PC-3 (cell line): ENCODE measurements around the gene DGKH. TPM values are rescaled to one million over a fixed set of nuclear protein-coding genes. Genes with fewer than 3 reads are reported as not detected.

Source experiments
- ATAC-seq: fragments of 200-7000 bp; cut with Tn5 transposase; 2 replicates; pipeline ENCODE4 v1.9.1; 2020; ENCODE audit warnings: mild to moderate bottlenecking, moderate library complexity
- BruUV-seq: library from RNA; stranded (reverse); fragments of 400-500 nt; replicated peaks from 2 replicates; lab custom pipeline; 2021; lab: Mats Ljungman, UMichigan
- CTCF ChIA-PET: fragments of 300-600 bp; sonication (Branson Sonifier 250); formaldehyde crosslinking; loops from one replicate; lab custom pipeline; 2022; ENCODE audit warnings: antibody characterized with exemption; lab: Charles Lee
- POLR2A ChIA-PET: fragments of 300-600 bp; sonication (Branson Sonifier 250); formaldehyde crosslinking; loops from one replicate; lab custom pipeline; 2022; ENCODE audit warnings: antibody characterized with exemption; ENCODE audit not compliant: unreplicated experiment; lab: Charles Lee
- DNase-seq: peaks from one replicate; pipeline ENCODE4 v3.0.0-alpha.2; 2015
- H2AFZ ChIP-seq: fragments of 300-600 bp; sonication (generic); 2 replicates; pipeline ENCODE4 v1.6.0; 2016; ENCODE audit warnings: antibody characterized with exemption, low read length
- H3F3A ChIP-seq: fragments of 300-600 bp; sonication (generic); one replicate; pipeline ENCODE4 v1.6.0; 2017; ENCODE audit warnings: antibody characterized with exemption, low read length, control low read depth, mild to moderate bottlenecking; ENCODE audit not compliant: unreplicated experiment
- H3K27ac ChIP-seq: fragments of 300-600 bp; sonication (generic); 2 replicates; pipeline ENCODE4 v1.5.1; 2016; ENCODE audit warnings: mild to moderate bottlenecking, low read length
- H3K27me3 ChIP-seq: fragments of 300-600 bp; sonication (generic); 2 replicates; pipeline ENCODE4 v1.6.1; 2016; ENCODE audit warnings: low read length, mixed read lengths
- H3K36me3 ChIP-seq: fragments of 300-600 bp; sonication (generic); 2 replicates; pipeline ENCODE4 v1.6.1; 2016; ENCODE audit warnings: low read depth, mixed run types, low read length, mixed read lengths
- H3K4me1 ChIP-seq: fragments of 300-600 bp; sonication (generic); 2 replicates; pipeline ENCODE4 v1.5.1; 2016; ENCODE audit warnings: low read length; ENCODE audit not compliant: insufficient read depth
- H3K4me2 ChIP-seq: fragments of 300-600 bp; sonication (generic); 2 replicates; pipeline ENCODE4 v1.6.0; 2016; ENCODE audit warnings: low read length
- H3K4me3 ChIP-seq: fragments of 300-600 bp; sonication (generic); 2 replicates; pipeline ENCODE4 v1.5.1; 2016; ENCODE audit warnings: mild to moderate bottlenecking, low read length, mixed read lengths
- H3K79me2 ChIP-seq: fragments of 300-600 bp; sonication (generic); 2 replicates; pipeline ENCODE4 v1.6.1; 2017; ENCODE audit warnings: low read length, mixed read lengths
- H3K9ac ChIP-seq: fragments of 300-600 bp; sonication (generic); 2 replicates; pipeline ENCODE4 v1.6.0; 2016; ENCODE audit warnings: mild to moderate bottlenecking, low read length
- H3K9me2 ChIP-seq: fragments of 300-600 bp; sonication (generic); replicated peaks from 2 replicates; pipeline ENCODE4 v1.6.1; 2016; ENCODE audit warnings: mixed run types, low read length, mixed read lengths
- H3K9me3 ChIP-seq: fragments of 300-600 bp; sonication (generic); 2 replicates; pipeline ENCODE4 v1.6.1; 2016; ENCODE audit warnings: low read length, mixed read lengths
- H4K20me1 ChIP-seq: fragments of 300-600 bp; sonication (generic); 2 replicates; pipeline ENCODE4 v1.6.1; 2016; ENCODE audit warnings: low read length, mixed read lengths
- CTCF ChIP-seq: fragments of 300-600 bp; sonication (generic); conservative IDR thresholded peaks from 2 replicates; pipeline ENCODE4 v1.5.1; 2017; ENCODE audit warnings: antibody characterized with exemption, low read depth, mild to moderate bottlenecking, low read length
- EZH2 ChIP-seq: fragments of 300-600 bp; sonication (generic); IDR thresholded peaks from one replicate; pipeline ENCODE4 v1.6.1; 2017; ENCODE audit warnings: antibody characterized with exemption, mild to moderate bottlenecking, low read length; ENCODE audit not compliant: unreplicated experiment
- EZH2phosphoT487 ChIP-seq: fragments of 300-600 bp; sonication (generic); IDR thresholded peaks from 2 replicates; pipeline ENCODE4 v1.6.1; 2018; ENCODE audit warnings: mild to moderate bottlenecking, antibody characterized with exemption, low read length, borderline replicate concordance
- intact Hi-C: fragments of 100-400 bp; cut with micrococcal nuclease; formaldehyde crosslinking; loops from 2 replicates; pipeline ENCODE4 v1.9.0; 2023
- total RNA-seq: library from RNA; depleted of rRNA; stranded (reverse); fragments of >200 nt; gene quantifications from 2 replicates; pipeline ENCODE4 v1.2.3, GENCODE V29; 2014

The DGKH gene
- total RNA-seq, 1 experiment from 2014 or later = 5.9 TPM

- no peak for TF ChIP-seq CTCF
- TF ChIP-seq EZH2 = no peak
- TF ChIP-seq EZH2phosphoT487 = no peak
- BruUV-seq = no TSS peak
- POLR2A ChIA-PET = no interaction called here
- H3K9me2 ChIP-seq = no peaks in the 10 kb centered on the region
- H3K4me1 ChIP-seq = no peaks in the 10 kb centered on the region
- H3K79me2 ChIP-seq = no peaks in the 10 kb centered on the region
- H3K27me3 ChIP-seq = no peaks in the 10 kb centered on the region
- no peak overlapping the region for H3K9ac ChIP-seq
- no peaks in the 10 kb centered on the region for H3F3A ChIP-seq
- no peak overlapping the region for H3K4me2 ChIP-seq
- H3K9me3 ChIP-seq = no peaks in the 10 kb centered on the region
- H3K27ac ChIP-seq = no peak overlapping the region
- DNase-seq (peak; percentile 11), ATAC-seq (peak; percentile 61)
- CTCF ChIA-PET = no interaction called here
- H2AFZ ChIP-seq = no peak overlapping the region
- no peaks in the 10 kb centered on the region for H3K36me3 ChIP-seq
- intact Hi-C loops = no loop called here
- H4K20me1 ChIP-seq = no peaks in the 10 kb centered on the region
- H3K4me3 ChIP-seq = no peak overlapping the region
Observed at GRCh38 chr13:42017264-42017663, 31.2 kb upstream of the DGKH start.

- no TSS peak for BruUV-seq
- no peak for ATAC-seq
- Histone ChIP-seq H3K4me3 (no peak overlapping the region), H3K4me2 (no peak overlapping the region), H3K36me3 (no peaks in the 10 kb centered on the region), H3K27me3 (no peaks in the 10 kb centered on the region), H4K20me1 (no peaks in the 10 kb centered on the region), H3K79me2 (no peaks in the 10 kb centered on the region), H2AFZ (no peak overlapping the region), H3K9me3 (no peaks in the 10 kb centered on the region), H3K27ac (no peak overlapping the region), H3K9ac (no peak overlapping the region), H3K4me1 (peaks cover 21% of the 10 kb centered on the region), H3F3A (no peaks in the 10 kb centered on the region), H3K9me2 (no peaks in the 10 kb centered on the region)
- TF ChIP-seq EZH2phosphoT487 = no peak
- TF ChIP-seq EZH2 = no peak
- no peak for TF ChIP-seq CTCF
- no peak for DNase-seq
- intact Hi-C loops = no loop called here
- ChIA-PET POLR2A (no interaction called here), CTCF (no interaction called here)
Observed at GRCh38 chr13:42021851-42022250, 26.6 kb upstream of the DGKH start.

GRCh38 chr13:42022336-42022735 lies 26.1 kb upstream of the DGKH start:
- no peaks in the 10 kb centered on the region for H3K36me3 ChIP-seq
- no peaks in the 10 kb centered on the region for H3K9me3 ChIP-seq
- intact Hi-C loops = no loop called here
- H3K27me3 ChIP-seq = no peaks in the 10 kb centered on the region
- ATAC-seq (no peak), DNase-seq (no peak)
- peaks cover 26% of the 10 kb centered on the region for H3K4me1 ChIP-seq
- POLR2A ChIA-PET = no interaction called here
- H3F3A ChIP-seq = no peaks in the 10 kb centered on the region
- no TSS peak for BruUV-seq
- TF ChIP-seq EZH2 = no peak
- no peak for TF ChIP-seq EZH2phosphoT487
- no peak for TF ChIP-seq CTCF
- H3K27ac ChIP-seq = no peak overlapping the region
- no peak overlapping the region for H2AFZ ChIP-seq
- H3K4me2 ChIP-seq = no peak overlapping the region
- H3K4me3 ChIP-seq = no peak overlapping the region
- no peak overlapping the region for H3K9ac ChIP-seq
- H3K9me2 ChIP-seq = no peaks in the 10 kb centered on the region
- no peaks in the 10 kb centered on the region for H3K79me2 ChIP-seq
- no peaks in the 10 kb centered on the region for H4K20me1 ChIP-seq
- CTCF ChIA-PET = no interaction called here
